HEK293 (cell line): ENCODE results near the gene ATP6V0B.
A peak's percentile ranks its signal among the peaks of the same experiment; 100 is the strongest.

Source experiments
- ATF2 ChIP-seq: fragments of 450-650 bp; formaldehyde crosslinking; IDR thresholded peaks from 2 replicates; pipeline ENCODE4 v1.5.1; 2016; ENCODE audit warnings: missing biosample characterization, missing genetic modification characterization, low read depth
- BCL11A ChIP-seq: fragments of 450-650 bp; formaldehyde crosslinking; IDR thresholded peaks from 2 replicates; pipeline ENCODE4 v1.5.1; 2016; ENCODE audit warnings: low read depth, missing biosample characterization, missing genetic modification characterization
- IKZF3 ChIP-seq: fragments of 450-650 bp; IDR thresholded peaks from 2 replicates; pipeline ENCODE4 v1.5.0; 2018; ENCODE audit warnings: missing biosample characterization, mild to moderate bottlenecking, missing genetic modification characterization, moderate library complexity
- KLF8 ChIP-seq: fragments of 450-650 bp; formaldehyde crosslinking; IDR thresholded peaks from 2 replicates; pipeline ENCODE4 v1.5.1; 2016; ENCODE audit warnings: missing biosample characterization, missing genetic modification characterization
- MEIS1 ChIP-seq: sonication (generic); formaldehyde crosslinking; IDR thresholded peaks from 2 replicates; pipeline ENCODE4 v1.8.1; 2022; ENCODE audit warnings: missing genetic modification reagents, mild to moderate bottlenecking, borderline replicate concordance
- MYNN ChIP-seq: fragments of 450-650 bp; formaldehyde crosslinking; IDR thresholded peaks from 2 replicates; pipeline ENCODE4 v1.5.1; 2016; ENCODE audit warnings: missing biosample characterization, missing genetic modification characterization, borderline replicate concordance
- PATZ1 ChIP-seq: fragments of 450-650 bp; formaldehyde crosslinking; IDR thresholded peaks from 2 replicates; pipeline ENCODE4 v1.5.1; 2016; ENCODE audit warnings: missing biosample characterization, missing genetic modification characterization
- PBX3 ChIP-seq: sonication (generic); formaldehyde crosslinking; IDR thresholded peaks from 2 replicates; pipeline ENCODE4 v1.8.1; 2022; ENCODE audit warnings: mild to moderate bottlenecking, moderate library complexity, missing genetic modification reagents
- RBAK ChIP-seq: fragments of 450-650 bp; formaldehyde crosslinking; IDR thresholded peaks from 2 replicates; pipeline ENCODE4 v1.5.1; 2016; ENCODE audit warnings: missing biosample characterization, missing genetic modification characterization
- SCRT1 ChIP-seq: fragments of 450-650 bp; formaldehyde crosslinking; IDR thresholded peaks from 2 replicates; pipeline ENCODE4 v1.5.1; 2016; ENCODE audit warnings: missing biosample characterization, missing genetic modification characterization, borderline replicate concordance
- SCRT2 ChIP-seq: fragments of 450-650 bp; formaldehyde crosslinking; IDR thresholded peaks from 2 replicates; pipeline ENCODE4 v1.5.1; 2016; ENCODE audit warnings: missing biosample characterization, missing genetic modification characterization
- SP7 ChIP-seq: fragments of 450-650 bp; formaldehyde crosslinking; IDR thresholded peaks from 2 replicates; pipeline ENCODE4 v1.5.1; 2016; ENCODE audit warnings: missing biosample characterization, missing genetic modification characterization
- ZBTB11 ChIP-seq: fragments of 450-650 bp; formaldehyde crosslinking; conservative IDR thresholded peaks from 2 replicates; pipeline ENCODE4 v1.5.1; 2016; ENCODE audit warnings: low read depth, missing biosample characterization, missing genetic modification characterization
- ZFP3 ChIP-seq: fragments of 450-650 bp; formaldehyde crosslinking; IDR thresholded peaks from 2 replicates; pipeline ENCODE4 v1.5.1; 2016; ENCODE audit warnings: low read depth, missing biosample characterization, missing genetic modification characterization
- ZNF132 ChIP-seq: fragments of 450-650 bp; formaldehyde crosslinking; IDR thresholded peaks from 2 replicates; pipeline ENCODE4 v1.5.1; 2017; ENCODE audit warnings: missing biosample characterization, missing genetic modification characterization, borderline replicate concordance
- ZNF155 ChIP-seq: fragments of 450-650 bp; formaldehyde crosslinking; IDR thresholded peaks from 2 replicates; pipeline ENCODE4 v1.5.1; 2016; ENCODE audit warnings: missing biosample characterization, missing genetic modification characterization
- ZNF16 ChIP-seq: fragments of 450-650 bp; formaldehyde crosslinking; IDR thresholded peaks from 2 replicates; pipeline ENCODE4 v1.5.1; 2016; ENCODE audit warnings: low read depth, missing biosample characterization, missing genetic modification characterization
- ZNF211 ChIP-seq: fragments of 450-650 bp; formaldehyde crosslinking; IDR thresholded peaks from 2 replicates; pipeline ENCODE4 v1.5.1; 2016; ENCODE audit warnings: low read depth, missing biosample characterization, missing genetic modification characterization
- ZNF214 ChIP-seq: fragments of 450-650 bp; formaldehyde crosslinking; IDR thresholded peaks from 2 replicates; pipeline ENCODE4 v1.5.1; 2017; ENCODE audit warnings: missing biosample characterization, mild to moderate bottlenecking, missing genetic modification characterization, borderline replicate concordance
- ZNF26 ChIP-seq: fragments of 450-650 bp; formaldehyde crosslinking; IDR thresholded peaks from 2 replicates; pipeline ENCODE4 v1.5.1; 2016; ENCODE audit warnings: missing biosample characterization, missing genetic modification characterization
- ZNF266 ChIP-seq: fragments of 450-650 bp; formaldehyde crosslinking; IDR thresholded peaks from 2 replicates; pipeline ENCODE4 v1.5.1; 2016; ENCODE audit warnings: missing biosample characterization, missing genetic modification characterization, low read depth
- ZNF302 ChIP-seq: fragments of 450-650 bp; formaldehyde crosslinking; IDR thresholded peaks from 2 replicates; pipeline ENCODE4 v1.5.1; 2016; ENCODE audit warnings: missing biosample characterization, missing genetic modification characterization, low read depth
- ZNF404 ChIP-seq: fragments of 450-650 bp; formaldehyde crosslinking; IDR thresholded peaks from 2 replicates; pipeline ENCODE4 v1.5.1; 2017; ENCODE audit warnings: missing biosample characterization, missing genetic modification characterization
- ZNF473 ChIP-seq: fragments of 450-650 bp; formaldehyde crosslinking; IDR thresholded peaks from 2 replicates; pipeline ENCODE4 v1.5.1; 2017; ENCODE audit warnings: missing biosample characterization, missing genetic modification characterization
- ZNF488 ChIP-seq: fragments of 450-650 bp; formaldehyde crosslinking; IDR thresholded peaks from 2 replicates; pipeline ENCODE4 v1.5.1; 2016; ENCODE audit warnings: missing biosample characterization, missing genetic modification characterization
- ZNF521 ChIP-seq: fragments of 450-650 bp; formaldehyde crosslinking; IDR thresholded peaks from 2 replicates; pipeline ENCODE4 v1.5.1; 2017; ENCODE audit warnings: missing biosample characterization, mild to moderate bottlenecking, missing genetic modification characterization
- ZNF560 ChIP-seq: fragments of 450-650 bp; formaldehyde crosslinking; IDR thresholded peaks from 2 replicates; pipeline ENCODE4 v1.5.1; 2017; ENCODE audit warnings: missing biosample characterization, missing genetic modification characterization, borderline replicate concordance
- ZNF707 ChIP-seq: fragments of 450-650 bp; formaldehyde crosslinking; IDR thresholded peaks from 2 replicates; pipeline ENCODE4 v1.5.1; 2016; ENCODE audit warnings: missing biosample characterization, missing genetic modification characterization
- ZNF791 ChIP-seq: fragments of 450-650 bp; formaldehyde crosslinking; IDR thresholded peaks from 2 replicates; pipeline ENCODE4 v1.5.1; 2016; ENCODE audit warnings: missing biosample characterization, missing genetic modification characterization

ATP6V0B gene

GRCh38 chr1:43934101-43934985, 40.4 kb upstream of the ATP6V0B start (continued):
- TF ChIP-seq ZNF791 (tag by site-specific recombination) (no peak), SCRT2 (tag by site-specific recombination) (peak; percentile 60; the same call in 1 of the 2 replicates), ZNF211 (tag by site-specific recombination) (no peak), ZNF521 (no peak), ZNF26 (tag by site-specific recombination) (no peak), MYNN (tag by site-specific recombination) (no peak), ZFP3 (tag by site-specific recombination) (no peak), BCL11A (tag by site-specific recombination) (0 out of 2 replicates have a peak, but pooled peaks have one; percentile 12), ZNF132 (tag by site-specific recombination) (no peak), ATF2 (no peak), PATZ1 (tag by site-specific recombination) (peak; percentile 28), ZNF266 (no peak), SCRT1 (tag by site-specific recombination) (no peak), ZBTB11 (tag by site-specific recombination) (no peak), SP7 (tag by site-specific recombination) (no peak), IKZF3 (tag by site-specific recombination) (peak; percentile 63; the same call in 1 of the 2 replicates), ZNF473 (tag by site-specific recombination) (no peak), RBAK (tag by site-specific recombination) (no peak), ZNF404 (tag by site-specific recombination) (no peak), ZNF488 (tag by site-specific recombination) (no peak), KLF8 (tag by site-specific recombination) (0 out of 2 replicates have a peak, but pooled peaks have one; percentile 26), ZNF155 (tag by site-specific recombination) (no peak), MEIS1 (CRISPR knock-in tag) (no peak), ZNF560 (tag by site-specific recombination) (no peak), PBX3 (CRISPR knock-in tag) (no peak), ZNF16 (tag by site-specific recombination) (no peak), ZNF214 (tag by site-specific recombination) (no peak), ZNF302 (tag by site-specific recombination) (no peak), ZNF707 (tag by site-specific recombination) (no peak)
